HepG2 (cell line): ENCODE measurements around the gene ZPR1. TPM values are rescaled to one million over a fixed set of nuclear protein-coding genes. Genes with fewer than 3 reads are reported as not detected.

Experiments used
- CHD2 ChIP-seq: IDR thresholded peaks from 2 replicates; pipeline ENCODE4 v1.6.1; 2011; ENCODE audit warnings: low read depth, low read length, improper control_type of control experiment
- DRAP1 ChIP-seq: IDR thresholded peaks from 2 replicates; pipeline ENCODE4 v1.6.1; 2016; ENCODE audit warnings: missing genetic modification reagents, missing compliant biosample characterization
- ETV5 ChIP-seq: IDR thresholded peaks from 2 replicates; pipeline ENCODE4 v1.6.1; 2018; ENCODE audit warnings: missing biosample characterization, missing genetic modification reagents, inconsistent platforms, borderline replicate concordance
- HDAC6 ChIP-seq: fragments of 200-600 bp; sonication (generic); IDR thresholded peaks from 2 replicates; pipeline ENCODE4 v1.7.0; 2017; ENCODE audit warnings: mild to moderate bottlenecking, antibody characterized with exemption, low read length, low read depth
- MBD4 ChIP-seq: IDR thresholded peaks from 2 replicates; pipeline ENCODE4 v1.6.1; 2012; ENCODE audit warnings: low read length, inconsistent platforms, borderline replicate concordance
- NFAT5 ChIP-seq: sonication (generic); formaldehyde crosslinking; IDR thresholded peaks from 2 replicates; pipeline ENCODE4 v1.4.0; 2020; ENCODE audit warnings: missing genetic modification reagents
- PHF20 ChIP-seq: sonication (generic); formaldehyde crosslinking; IDR thresholded peaks from 2 replicates; pipeline ENCODE4 v1.5.0; 2020; ENCODE audit warnings: mild to moderate bottlenecking, missing genetic modification reagents
- RBM22 ChIP-seq: fragments of 200-400 bp; formaldehyde crosslinking; optimal IDR thresholded peaks from 2 replicates; pipeline ENCODE3; 2017; ENCODE audit warnings: mild to moderate bottlenecking, low read length, moderate library complexity
- REPIN1 ChIP-seq: sonication (generic); formaldehyde crosslinking; IDR thresholded peaks from 2 replicates; pipeline ENCODE4 v1.8.0; 2022; ENCODE audit warnings: missing genetic modification reagents, low read depth, mild to moderate bottlenecking, borderline replicate concordance
- RXRB ChIP-seq: IDR thresholded peaks from 2 replicates; pipeline ENCODE4 v1.6.1; 2016; ENCODE audit warnings: borderline replicate concordance, missing genetic modification reagents, missing compliant biosample characterization
- SRSF1 ChIP-seq: fragments of 200-400 bp; formaldehyde crosslinking; optimal IDR thresholded peaks from 2 replicates; pipeline ENCODE3; 2017; ENCODE audit warnings: mild to moderate bottlenecking, low read depth, low read length, moderate library complexity
- STAT6 ChIP-seq: sonication (generic); formaldehyde crosslinking; IDR thresholded peaks from 2 replicates; pipeline ENCODE4 v1.4.0; 2020; ENCODE audit warnings: missing genetic modification reagents, mild to moderate bottlenecking, borderline replicate concordance
- TAF15 ChIP-seq: fragments of 200-400 bp; formaldehyde crosslinking; IDR thresholded peaks from one replicate; pipeline ENCODE4 v1.6.1; 2018; ENCODE audit warnings: mild to moderate bottlenecking, low read depth, low read length; ENCODE audit not compliant: poor library complexity, severe bottlenecking
- TERF1 ChIP-seq: sonication (generic); formaldehyde crosslinking; IDR thresholded peaks from 2 replicates; pipeline ENCODE4 v1.8.0; 2022; ENCODE audit warnings: mild to moderate bottlenecking, missing genetic modification reagents, moderate library complexity
- ZNF670 ChIP-seq: sonication (generic); formaldehyde crosslinking; IDR thresholded peaks from 2 replicates; pipeline ENCODE4 v1.8.0; 2022; ENCODE audit warnings: mild to moderate bottlenecking, missing genetic modification reagents, borderline replicate concordance
- ZNF674 ChIP-seq: sonication (generic); formaldehyde crosslinking; IDR thresholded peaks from 2 replicates; pipeline ENCODE4 v1.5.0; 2020; ENCODE audit warnings: low read depth, mild to moderate bottlenecking, missing genetic modification reagents
- ZNF790 ChIP-seq: sonication (generic); formaldehyde crosslinking; IDR thresholded peaks from 2 replicates; pipeline ENCODE4 v1.8.0; 2022; ENCODE audit warnings: missing genetic modification reagents, mild to moderate bottlenecking, borderline replicate concordance
- polyA plus RNA-seq, 8 experiments: library from polyadenylated mRNA; depleted of rRNA in 3 of 8; stranded (reverse) in 7 of 8; unstranded in 1 of 8; fragments of >200 nt; fragmentation: Illumina TruSeq in 4 of 8; extraction: Trizol in 4 of 8; gene quantifications; 2 replicates each; pipeline versions ENCODE4 v1.2.1 to v1.2.3, GENCODE V29; 2011 to 2016; ENCODE audit warnings: low read depth in 4 of 8, missing spikeins in 1 of 8, mixed read lengths in 1 of 8; ENCODE audit not compliant: insufficient read depth in 1 of 8
- total RNA-seq, 5 experiments: library from RNA; depleted of rRNA; stranded (reverse); fragments of >200 nt; fragmentation: Illumina TruSeq; extraction: Trizol; gene quantifications; 2 replicates each; pipeline ENCODE4 v1.2.3, GENCODE V29; 2016; ENCODE audit warnings: low read depth in 1 of 5
- TF ChIP-seq, protein P1 (sequence below): sonication (generic); formaldehyde crosslinking; IDR thresholded peaks from 2 replicates; pipeline ENCODE4 v1.8.0; 2023; ENCODE audit warnings: mild to moderate bottlenecking, missing genetic modification reagents

ZPR1 gene
- total and polyA plus RNA-seq, 2 of the 13 experiments (the other 11 are each of a cell fraction or from before 2014, with no cell fraction given), result 40.0 to 79.3 TPM

DNA sequence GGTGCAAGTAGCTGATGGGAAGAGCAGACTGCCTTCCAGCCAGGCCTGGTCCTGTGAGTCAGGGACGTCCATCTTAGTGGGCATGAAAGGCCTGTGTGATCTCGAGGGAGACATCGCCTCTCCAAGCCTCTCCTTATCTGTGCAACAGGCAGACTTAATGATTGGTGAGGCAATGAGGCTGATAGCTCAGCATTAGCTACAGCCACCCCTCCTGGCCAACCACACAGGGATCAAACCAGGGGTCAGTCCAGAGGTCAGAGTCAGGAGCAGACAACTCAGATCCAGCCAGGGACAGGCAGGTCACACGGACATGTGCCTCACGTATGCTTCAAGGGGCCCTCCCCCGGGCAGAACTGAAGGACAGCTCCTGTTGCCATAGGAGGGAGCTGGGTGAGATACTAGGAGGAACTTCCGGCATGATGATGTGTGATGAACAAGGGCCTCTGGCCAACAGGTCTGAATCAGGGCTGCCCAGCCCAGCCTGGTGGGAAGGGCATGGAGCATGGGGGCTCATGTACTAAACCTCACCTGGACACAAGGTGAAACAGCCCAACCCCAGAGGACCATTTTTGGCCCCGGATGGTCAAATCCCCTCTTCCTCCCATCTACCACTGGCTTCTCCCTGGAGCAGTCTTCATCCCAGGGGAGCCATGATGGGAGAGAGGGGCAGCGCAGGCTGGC, 39.1 kb upstream of the ZPR1 start (continued):
- peak; percentile 75; the same call in 1 of the 2 replicates for TF ChIP-seq STAT6 (CRISPR knock-in tag)
- TF ChIP-seq DRAP1 (CRISPR knock-in tag), result peak; percentile 78
- TF ChIP-seq ZNF790 (CRISPR knock-in tag), result peak; percentile 42; the same call in 1 of the 2 replicates
- no peak for TF ChIP-seq RBM22
- TF ChIP-seq NFAT5 (CRISPR knock-in tag), result 0 out of 2 replicates have a peak, but pooled peaks have one; percentile 4
- peak; percentile 55; the same call in 1 of the 2 replicates for TF ChIP-seq REPIN1 (CRISPR knock-in tag)
- TF ChIP-seq TERF1, result no peak
- TF ChIP-seq CHD2, result no peak
- peak; percentile 41; the same call in 1 of the 2 replicates for TF ChIP-seq ZNF670 (CRISPR knock-in tag)
- no peak for TF ChIP-seq TAF15
- TF ChIP-seq ETV5 (CRISPR knock-in tag), result peak; percentile 91; the same call in 1 of the 2 replicates
- no peak for TF ChIP-seq SRSF1
- no peak for TF ChIP-seq MBD4
- TF ChIP-seq ZNF674, result no peak
- TF ChIP-seq HDAC6, result no peak
- TF ChIP-seq, protein P1, sequence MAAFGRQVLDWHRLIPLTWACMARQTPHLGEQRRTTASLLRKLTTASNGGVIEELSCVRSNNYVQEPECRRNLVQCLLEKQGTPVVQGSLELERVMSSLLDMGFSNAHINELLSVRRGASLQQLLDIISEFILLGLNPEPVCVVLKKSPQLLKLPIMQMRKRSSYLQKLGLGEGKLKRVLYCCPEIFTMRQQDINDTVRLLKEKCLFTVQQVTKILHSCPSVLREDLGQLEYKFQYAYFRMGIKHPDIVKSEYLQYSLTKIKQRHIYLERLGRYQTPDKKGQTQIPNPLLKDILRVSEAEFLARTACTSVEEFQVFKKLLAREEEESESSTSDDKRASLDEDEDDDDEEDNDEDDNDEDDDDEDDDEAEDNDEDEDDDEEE (CRISPR knock-in tag), result no peak
- TF ChIP-seq RXRB (CRISPR knock-in tag), result peak; percentile 94
- TF ChIP-seq PHF20 (CRISPR knock-in tag), result peak; percentile 56; the same call in 1 of the 2 replicates
